Measurements from ENCODE around the gene EIF4G3. TPM values are rescaled to one million over a fixed set of nuclear protein-coding genes. Genes with fewer than 3 reads are reported as not detected.

Gene EIF4G3
- total RNA-seq, 1 donor from 2014 or later: 27.3 TPM

- DNase-seq (ENCODE audit: low read depth): no peak
- H3K4me3 ChIP-seq (ENCODE audit: low read depth, low read length): no peak overlapping the region
- TF ChIP-seq CTCF (conservative IDR thresholded peaks at IDR 0.05; ENCODE audit: low read depth, low read length): no peak
Observed at GRCh38 chr1:20972855-20973254, 203.8 kb downstream of the EIF4G3 start.

GRCh38 chr1:20964540-20965484 lies 211.9 kb downstream of the EIF4G3 start:
- DNase-seq (ENCODE audit: low read depth): no peak
- H3K4me3 ChIP-seq (ENCODE audit: low read depth, low read length): no peak overlapping the region
- TF ChIP-seq CTCF (conservative IDR thresholded peaks at IDR 0.05; ENCODE audit: low read depth, low read length): no peak

DNA sequence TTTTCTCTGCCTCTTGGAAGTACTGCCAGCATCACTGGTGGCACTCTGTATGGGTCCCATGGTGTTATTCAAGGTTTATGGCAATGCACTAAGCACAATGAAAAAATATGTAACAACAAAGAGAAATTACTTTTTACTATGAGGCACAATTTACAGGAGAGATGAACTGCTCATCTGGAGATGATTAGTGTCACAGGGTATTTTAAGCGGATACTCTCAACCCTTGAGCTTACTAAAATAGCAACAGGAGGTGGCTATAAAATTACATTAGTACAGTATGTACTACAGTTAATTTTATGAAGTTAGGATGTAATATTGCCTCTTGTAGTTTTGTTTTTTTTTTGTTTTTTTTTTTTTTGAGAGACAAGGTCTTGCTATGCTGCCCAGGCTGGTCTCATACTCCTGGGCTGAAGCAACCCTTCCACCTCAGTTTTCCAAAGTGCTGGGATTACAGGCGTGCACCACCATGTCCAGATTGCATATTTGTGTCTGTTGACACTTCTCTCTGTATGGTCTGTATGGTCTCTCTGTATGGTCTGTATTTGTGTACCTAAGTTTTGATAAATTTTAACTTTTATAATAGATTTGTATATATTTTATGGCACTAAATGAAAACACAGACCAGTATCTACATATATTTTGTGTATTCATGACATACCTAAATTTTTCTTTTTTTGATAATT lies 214.0 kb downstream of the EIF4G3 start:
- H3K4me3 ChIP-seq (ENCODE audit: low read depth, low read length): no peak overlapping the region
- no peak for TF ChIP-seq CTCF (conservative IDR thresholded peaks at IDR 0.05; ENCODE audit: low read depth, low read length)
- DNase-seq (ENCODE audit: low read depth): no peak

DNA sequence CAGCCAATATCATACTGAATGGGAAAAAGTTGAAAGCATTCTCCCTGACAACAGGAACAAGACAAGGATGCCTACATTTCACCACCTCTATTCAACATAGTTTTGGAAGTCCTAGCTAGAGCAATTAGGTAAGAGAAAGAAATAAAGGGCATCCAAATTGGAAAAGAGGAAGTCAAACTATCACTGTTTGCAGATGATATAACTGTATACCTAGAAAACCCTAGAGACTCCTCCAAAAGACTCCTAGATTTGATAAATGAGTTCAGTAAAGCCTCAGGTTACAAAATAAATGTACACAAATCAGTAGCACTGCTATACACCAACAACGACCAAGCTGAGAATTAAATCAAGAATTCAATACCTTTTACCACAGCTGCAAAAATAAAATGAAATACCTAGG lies 218.3 kb downstream of the EIF4G3 start:
- DNase-seq (ENCODE audit: low read depth): no peak
- TF ChIP-seq CTCF (conservative IDR thresholded peaks at IDR 0.05; ENCODE audit: low read depth, low read length): no peak
- H3K4me3 ChIP-seq (ENCODE audit: low read depth, low read length): no peak overlapping the region

DNA sequence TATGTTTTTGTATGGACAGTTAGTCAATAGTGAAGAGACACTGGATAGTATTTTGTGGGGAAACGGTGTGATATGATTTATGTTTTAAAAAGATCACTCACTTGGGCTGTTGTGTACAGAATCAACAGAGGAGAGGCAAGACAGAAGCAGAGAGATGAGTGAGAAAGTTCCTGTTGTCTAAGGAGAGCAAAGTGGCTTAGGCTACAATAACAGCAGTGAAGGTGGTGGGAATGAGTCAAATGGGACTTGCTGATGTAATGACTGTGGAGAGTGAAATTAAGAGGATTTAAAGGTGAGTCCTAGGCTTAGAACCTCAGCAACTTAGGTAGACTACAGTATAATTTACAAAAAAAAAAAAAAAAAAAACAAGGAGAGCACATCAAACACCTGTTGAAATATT lies 220.4 kb downstream of the EIF4G3 start:
- H3K4me3 ChIP-seq (ENCODE audit: low read depth, low read length): no peak overlapping the region
- no peak for DNase-seq (ENCODE audit: low read depth)
- no peak for TF ChIP-seq CTCF (conservative IDR thresholded peaks at IDR 0.05; ENCODE audit: low read depth, low read length)

GRCh38 chr1:20950679-20951078 lies 226.0 kb downstream of the EIF4G3 start:
- no peak for TF ChIP-seq CTCF (conservative IDR thresholded peaks at IDR 0.05; ENCODE audit: low read depth, low read length)
- no peak overlapping the region for H3K4me3 ChIP-seq (ENCODE audit: low read depth, low read length)
- DNase-seq (ENCODE audit: low read depth): no peak
